Activated CD8-positive, alpha-beta T cell treated with anti-CD3 and anti-CD28 coated beads for 36 hours (primary cell): ENCODE data around the gene NAA40. TPM values are rescaled to one million over a fixed set of nuclear protein-coding genes. Genes with fewer than 3 reads are reported as not detected.
A peak's percentile ranks its signal among the peaks of the same experiment; 100 is the strongest.

Experiments
- ATAC-seq: fragments of 200-7000 bp; cut with Tn5 transposase; one replicate; pipeline ENCODE4 v1.10.0; 2021; ENCODE audit warnings: mild to moderate bottlenecking, moderate library complexity
- CTCF ChIA-PET: fragments of 350-600 bp; sonication (Branson Sonifier 250); formaldehyde crosslinking; loops from one replicate; lab custom pipeline; 2021; ENCODE audit warnings: antibody characterized with exemption; lab: Charles Lee
- POLR2A ChIA-PET: fragments of 350-600 bp; sonication (Branson Sonifier 250); formaldehyde crosslinking; loops from one replicate; lab custom pipeline; 2021; ENCODE audit warnings: antibody characterized with exemption; lab: Charles Lee
- DNase-seq: peaks from one replicate; pipeline ENCODE4 v3.0.0-alpha.2; 2020
- H3K27ac Mint-ChIP-seq: one replicate; pipeline ENCODE4 v1.8.0; 2021; ENCODE audit warnings: mild to moderate bottlenecking, mixed read lengths
- H3K27me3 Mint-ChIP-seq: one replicate; pipeline ENCODE4 v1.8.0; 2021; ENCODE audit warnings: mixed read lengths
- H3K36me3 Mint-ChIP-seq: one replicate; pipeline ENCODE4 v1.8.0; 2021; ENCODE audit warnings: low read depth, mixed read lengths
- H3K4me1 Mint-ChIP-seq: one replicate; pipeline ENCODE4 v1.8.0; 2021; ENCODE audit warnings: low read depth, mixed read lengths
- H3K4me3 Mint-ChIP-seq: one replicate; pipeline ENCODE4 v1.8.0; 2021; ENCODE audit warnings: mild to moderate bottlenecking, moderate library complexity, mixed read lengths
- H3K9me3 Mint-ChIP-seq: one replicate; pipeline ENCODE4 v1.8.0; 2021; ENCODE audit warnings: mixed read lengths
- CTCF ChIP-seq: fragments of 200-600 bp; IDR thresholded peaks from one replicate; pipeline ENCODE4 v1.8.0; 2022; ENCODE audit warnings: antibody characterized with exemption, mild to moderate bottlenecking
- intact Hi-C: fragments of 100-400 bp; cut with micrococcal nuclease; formaldehyde crosslinking; loops from one replicate; pipeline ENCODE4 v1.10.0; 2022
- total RNA-seq, 2 experiments: library from RNA; stranded (reverse); gene quantifications; one replicate each; pipeline ENCODE4 v1.2.3, GENCODE V29; 2021

Gene NAA40
- total RNA-seq, 2 experiments from 2014 or later, result 18.5 to 20.5 TPM

- DNase-seq (no peak), ATAC-seq (no peak)
- ChIA-PET POLR2A (no interaction called here), CTCF (interaction anchor here (1.0 to 1.5 kb wide), 4 partner anchors 26 to 78 kb away, joined by 3 to 5 read pairs (median 4); no protein-coding TSS in a partner anchor)
- H3K4me3 Mint-ChIP-seq, result no peak overlapping the region
- H3K27ac Mint-ChIP-seq, result no peak overlapping the region
- peaks cover 2% of the 10 kb centered on the region for H3K36me3 Mint-ChIP-seq
- intact Hi-C loops, result no loop called here
- peaks cover 14% of the 10 kb centered on the region for H3K4me1 Mint-ChIP-seq
- no peaks in the 10 kb centered on the region for H3K27me3 Mint-ChIP-seq
- H3K9me3 Mint-ChIP-seq, result no peaks in the 10 kb centered on the region
- no peak for TF ChIP-seq CTCF
Measured at GRCh38 chr11:63914896-63915691, 23.7 kb upstream of the NAA40 start.

DNA sequence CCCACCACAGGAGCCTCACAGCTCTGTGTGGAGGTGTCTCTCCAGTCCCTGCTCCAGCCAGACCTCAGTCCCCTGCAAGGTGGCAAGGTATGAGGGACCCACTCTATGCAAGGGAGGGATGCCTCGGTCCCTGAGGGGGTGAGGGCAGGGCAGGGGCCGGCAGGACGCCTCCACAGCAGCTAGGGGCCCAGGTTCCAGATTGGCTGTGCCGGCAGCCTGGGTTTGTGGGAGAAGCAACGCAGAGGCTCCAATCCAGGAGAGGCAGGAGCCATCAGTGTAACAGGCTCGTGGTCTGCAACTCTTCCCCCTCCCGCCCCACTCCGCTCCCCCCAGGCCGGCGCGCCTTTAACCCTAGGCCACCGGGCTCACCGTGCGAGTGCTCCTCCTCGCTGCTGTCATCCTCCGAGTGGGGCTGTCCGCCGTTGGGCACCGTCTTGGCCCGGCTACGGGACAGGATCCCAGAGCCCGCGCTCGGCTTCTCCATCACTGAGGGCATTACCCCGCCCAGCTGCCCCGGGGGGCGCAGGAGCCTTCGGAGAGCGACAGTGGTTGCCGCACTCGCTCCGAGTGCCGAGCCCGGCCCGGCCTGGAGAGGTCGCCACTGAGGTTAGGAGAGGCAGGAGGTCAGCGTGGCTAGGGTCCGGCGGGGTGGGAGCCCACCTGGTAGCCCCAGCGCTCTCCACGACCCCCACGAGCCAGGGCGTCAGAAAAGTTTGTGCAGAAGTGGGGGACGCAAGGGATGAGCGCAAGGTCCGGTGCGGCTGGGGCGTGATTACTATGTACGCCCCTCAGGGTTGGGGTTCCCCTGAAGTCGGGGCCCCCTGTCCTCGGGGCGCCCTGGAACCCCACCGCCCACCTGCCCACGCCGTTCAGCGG lies 22.6 kb upstream of the NAA40 start:
- Mint-ChIP-seq H3K27ac (no peak overlapping the region), H3K4me3 (peak overlapping the region; percentile 76), H3K27me3 (no peaks in the 10 kb centered on the region), H3K36me3 (no peaks in the 10 kb centered on the region), H3K9me3 (no peaks in the 10 kb centered on the region), H3K4me1 (peaks cover 14% of the 10 kb centered on the region)
- ATAC-seq, result peak; percentile 43
- peak; percentile 66 for DNase-seq
- TF ChIP-seq CTCF, result peak; percentile 64
- intact Hi-C loops, result no loop called here
- CTCF ChIA-PET, result interaction anchor here (1.2 to 1.5 kb wide), 6 partner anchors 14 to 149 kb away, joined by 3 to 4 read pairs (median 4); no protein-coding TSS in a partner anchor
- POLR2A ChIA-PET, result interaction anchor here (0.9 kb wide), 2 partner anchors 23 to 78 kb away, joined by 3 to 5 read pairs; partner anchors contain the start of gene NAA40

- no peak for TF ChIP-seq CTCF
- Mint-ChIP-seq H3K27me3 (no peaks in the 10 kb centered on the region), H3K9me3 (no peaks in the 10 kb centered on the region), H3K4me1 (peaks cover 14% of the 10 kb centered on the region), H3K36me3 (no peaks in the 10 kb centered on the region), H3K4me3 (peak within 1 kb of the TSS; percentile 76), H3K27ac (no peak within 1 kb of the TSS)
- CTCF ChIA-PET, result interaction anchor here (1.0 to 1.9 kb wide), 10 partner anchors 11 to 149 kb away, joined by 3 to 11 read pairs (median 4); partner anchors contain the start of gene MARK2
- intact Hi-C loops, result no loop called here
- peak; percentile 76 for DNase-seq
- POLR2A ChIA-PET, result interaction anchor here (0.7 to 1.0 kb wide), 4 partner anchors 10 to 79 kb away, joined by 3 to 5 read pairs (median 4); partner anchors contain the start of gene NAA40
- peak; percentile 69 for ATAC-seq
Measured at GRCh38 chr11:63916837-63917691, 21.7 kb upstream of the NAA40 start, which contains the start of gene RCOR2. TSS of gene RCOR2 (minus strand) at chr11:63917164. CDS start at chr11:63916456, 708 bp downstream.

DNA sequence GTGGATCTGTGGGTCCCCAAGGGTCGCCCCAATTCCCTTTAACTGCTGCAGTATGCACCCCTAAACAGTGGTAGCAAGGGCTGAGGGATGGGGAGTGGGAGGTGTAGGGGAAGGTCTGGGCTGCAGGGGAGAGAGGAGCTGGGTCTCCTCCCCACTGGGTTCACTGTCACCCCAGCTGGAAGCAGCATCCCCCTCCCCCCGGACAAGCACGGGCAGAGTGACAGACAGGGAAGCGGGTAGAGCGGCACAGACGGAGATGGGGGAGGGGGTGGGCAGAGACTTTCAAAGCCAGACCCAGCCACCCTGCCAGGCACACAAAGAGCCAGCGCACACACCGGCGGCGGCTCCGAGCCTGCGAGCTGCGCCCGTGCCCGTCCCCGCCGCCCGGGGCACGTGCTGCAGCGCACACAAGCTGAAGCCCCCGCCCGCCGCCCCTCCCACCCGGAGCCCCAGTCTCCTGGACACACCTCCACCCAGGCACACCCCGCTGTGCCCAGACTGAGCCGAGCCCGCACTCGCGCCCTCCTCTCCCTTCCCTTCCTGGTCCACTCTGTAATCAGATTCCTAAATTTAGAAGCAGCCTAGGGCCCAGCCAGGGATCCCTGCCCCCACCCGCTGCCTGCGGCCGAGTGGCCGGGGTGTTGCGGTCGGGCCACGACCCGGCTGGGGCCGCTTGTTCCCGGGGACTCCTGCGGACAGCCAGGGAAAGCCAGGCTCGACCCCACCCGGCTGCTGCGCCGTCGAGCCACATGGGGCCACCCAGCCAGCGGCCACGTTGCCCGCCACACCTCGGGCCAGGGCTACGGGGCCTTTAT lies 20.9 kb upstream of the NAA40 start:
- no peak for TF ChIP-seq CTCF
- no peaks in the 10 kb centered on the region for H3K9me3 Mint-ChIP-seq
- H3K27ac Mint-ChIP-seq, result no peak overlapping the region
- DNase-seq, result peak; percentile 63
- H3K27me3 Mint-ChIP-seq, result no peaks in the 10 kb centered on the region
- H3K4me1 Mint-ChIP-seq, result peaks cover 14% of the 10 kb centered on the region
- intact Hi-C loops, result no loop called here
- peak; percentile 40 for ATAC-seq
- H3K4me3 Mint-ChIP-seq, result peak overlapping the region; percentile 57
- POLR2A ChIA-PET, result interaction anchor here (0.7 to 1.0 kb wide), 2 partner anchors 11 to 68 kb away, joined by 3 to 5 read pairs; no protein-coding TSS in a partner anchor
- CTCF ChIA-PET, result interaction anchor here (0.6 to 1.9 kb wide), 10 partner anchors 11 to 150 kb away, joined by 3 to 11 read pairs (median 4); partner anchors contain the start of gene MARK2
- H3K36me3 Mint-ChIP-seq, result no peaks in the 10 kb centered on the region
